GM18873 (cell line): ENCODE results near the gene HSD17B12.

Experiments
- ATAC-seq: cut with Tn5 transposase; IDR thresholded peaks from one replicate; pipeline ENCODE4 v1.9.1; 2021; ENCODE audit warnings: mild to moderate bottlenecking, moderate library complexity, moderate number of reproducible peaks; ENCODE audit not compliant: unreplicated experiment, low FRiP score

Gene HSD17B12

GRCh38 chr11:43905813-43906241 is 225.3 kb downstream of the HSD17B12 start:
- ATAC-seq = no peak
